Stimulated activated CD4-positive, alpha-beta T cell treated with anti-CD3 and anti-CD28 coated beads, Interleukin-4, amount 100 ng/mL, for 1 hour (primary cell): ENCODE results near the gene NOXA1.
A peak's percentile ranks its signal among the peaks of the same experiment; 100 is the strongest.
"Not testable (repeated sequence)": the region's sequence is repeated elsewhere in the genome, so short reads cannot be mapped to it uniquely, and the experiment has no call there.

Source experiments
- DNase-seq: peaks from one replicate; pipeline ENCODE4 v3.0.0-alpha.2; 2020

The NOXA1 gene

DNA sequence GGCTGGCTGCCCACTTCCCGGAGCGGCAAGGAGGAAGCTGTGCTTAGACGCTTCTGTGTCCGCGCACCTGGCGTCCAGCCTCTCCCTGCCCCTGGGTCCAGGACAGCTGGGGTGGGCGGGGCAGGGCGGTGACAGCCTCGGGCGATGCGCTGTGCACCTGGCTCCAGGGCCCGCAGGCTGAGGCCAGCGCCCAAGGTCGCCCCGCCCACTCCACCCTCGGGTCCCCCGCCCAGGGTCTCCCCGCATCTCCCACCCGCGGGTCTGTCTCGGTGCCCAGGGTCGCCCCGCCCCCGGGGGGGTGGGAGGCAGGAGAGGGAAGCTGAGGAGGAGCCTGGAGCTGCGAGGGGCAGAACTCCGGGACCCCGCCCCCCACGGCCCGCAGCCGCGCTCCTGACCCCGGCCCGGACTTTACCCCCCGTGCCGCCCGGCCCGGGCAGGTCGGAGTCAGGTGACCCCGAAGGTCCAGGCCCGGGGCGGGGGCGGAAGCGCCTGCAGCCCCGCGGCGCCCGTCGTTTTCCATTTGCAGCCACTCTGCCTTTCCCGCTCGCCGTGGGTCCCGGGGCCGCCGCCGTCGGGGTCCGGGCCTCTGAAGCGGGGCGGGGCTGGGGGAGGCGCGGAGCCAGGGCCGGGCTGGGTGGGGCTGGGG lies 18.2 kb downstream of the NOXA1 start, which contains the start of gene ENTPD8:
Gene ENTPD8, minus strand, starts transcription at position 69 of the 646 bp plus-strand sequence. CDS start 3,072 bp downstream, outside the sequence.
- DNase-seq: no peak

DNA sequence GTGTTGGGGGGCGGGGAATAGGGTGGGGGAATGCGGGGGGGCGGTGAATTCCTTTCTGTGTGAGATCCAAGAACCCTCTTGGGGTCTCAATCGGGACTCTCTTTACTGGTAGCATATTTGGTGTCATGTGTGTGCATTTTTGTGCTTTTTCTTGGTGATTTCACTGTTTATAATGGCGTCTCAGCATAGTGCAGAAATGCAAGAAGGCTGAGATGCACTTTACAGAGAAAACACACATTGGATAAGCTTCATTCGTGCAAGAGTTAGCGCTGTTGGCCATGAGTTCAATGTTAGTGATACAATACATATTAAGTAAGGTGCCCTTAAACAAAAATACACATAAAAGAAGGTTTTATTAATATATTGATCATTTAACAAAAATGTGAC lies 18.7 kb downstream of the NOXA1 start:
- no peak for DNase-seq

DNA sequence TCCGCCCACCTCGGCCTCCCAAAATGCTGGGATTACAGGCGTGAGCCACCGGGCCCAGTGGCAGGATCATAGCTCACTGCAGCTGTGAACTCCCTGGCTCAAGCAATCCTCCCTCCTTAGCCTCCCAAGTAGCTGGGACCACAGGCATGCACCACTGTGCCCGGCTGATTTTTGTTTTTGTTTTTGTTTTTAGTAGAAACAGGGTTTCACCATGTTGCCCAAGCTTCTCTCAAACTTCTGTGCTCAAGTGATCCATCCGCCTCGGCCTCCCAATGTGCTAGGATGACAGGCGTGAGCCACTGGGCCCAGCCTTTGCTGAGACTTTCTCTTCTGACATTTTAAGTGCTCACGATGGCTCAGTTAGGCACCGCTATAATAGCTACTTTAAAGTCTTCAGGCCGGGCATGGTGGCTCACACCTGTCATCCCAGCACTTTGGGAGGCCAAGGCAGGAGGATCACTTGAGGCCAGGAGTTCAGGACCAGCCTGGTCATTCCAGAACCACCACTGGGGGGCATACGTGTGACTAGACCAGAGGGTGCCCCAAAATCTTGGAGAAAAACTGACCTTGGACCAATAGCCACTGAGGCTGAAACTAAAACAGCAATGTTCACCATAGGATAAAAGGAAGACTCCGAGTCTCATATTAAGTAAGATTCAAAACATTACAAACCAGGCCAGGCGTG lies 21.1 kb downstream of the NOXA1 start:
- no peak for DNase-seq

DNA sequence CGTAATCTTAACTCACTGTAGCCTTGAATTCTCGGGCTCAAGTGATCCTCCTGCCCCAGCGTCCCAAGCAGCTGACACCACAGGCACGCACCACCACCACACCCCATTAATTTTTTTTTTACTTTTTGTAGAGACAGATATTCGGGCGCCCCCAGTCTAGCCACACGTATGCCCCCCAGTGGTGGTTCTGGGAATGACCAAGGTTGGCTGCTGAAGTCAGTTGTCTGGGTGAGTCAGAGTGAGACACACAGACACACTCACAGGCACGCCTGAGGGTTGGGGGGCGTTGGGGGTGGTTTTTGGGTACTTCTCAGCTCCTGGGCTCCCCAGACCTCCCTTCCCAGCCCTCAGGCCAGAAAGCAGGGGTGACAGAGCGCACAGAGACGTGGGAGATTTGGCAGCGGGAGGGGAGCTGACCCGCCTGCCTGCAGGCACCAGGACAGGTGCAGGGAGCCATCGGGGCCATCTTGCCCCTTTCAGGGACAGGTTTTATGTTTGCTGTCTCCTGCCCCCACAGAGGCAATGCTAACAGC lies 22.1 kb downstream of the NOXA1 start:
- DNase-seq: peak; percentile 87

DNA sequence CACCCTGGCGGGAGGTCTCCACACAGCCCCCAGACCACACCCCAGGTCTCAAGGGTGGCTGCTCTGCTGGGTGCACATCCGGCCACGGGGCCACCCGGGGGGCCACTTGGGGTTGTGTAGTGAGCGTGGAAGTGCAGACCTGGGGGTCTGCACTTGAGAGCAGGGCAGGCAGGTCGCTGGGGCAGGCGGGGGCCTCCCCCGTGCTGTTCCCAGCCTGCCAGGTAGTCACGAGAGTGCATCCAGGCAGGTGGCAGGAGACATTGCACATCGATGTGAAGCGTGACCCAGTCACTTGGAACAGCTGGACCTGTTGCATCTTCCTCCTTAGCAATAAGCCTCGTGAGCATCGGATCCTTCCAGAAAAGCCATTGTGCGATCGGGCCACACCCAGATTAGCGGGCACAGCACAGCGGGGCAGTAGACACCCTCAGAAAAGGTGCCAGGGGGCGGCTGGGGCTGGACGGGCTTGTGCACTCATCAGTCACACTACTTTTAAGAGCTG lies 22.8 kb downstream of the NOXA1 start:
- DNase-seq: no peak

DNA sequence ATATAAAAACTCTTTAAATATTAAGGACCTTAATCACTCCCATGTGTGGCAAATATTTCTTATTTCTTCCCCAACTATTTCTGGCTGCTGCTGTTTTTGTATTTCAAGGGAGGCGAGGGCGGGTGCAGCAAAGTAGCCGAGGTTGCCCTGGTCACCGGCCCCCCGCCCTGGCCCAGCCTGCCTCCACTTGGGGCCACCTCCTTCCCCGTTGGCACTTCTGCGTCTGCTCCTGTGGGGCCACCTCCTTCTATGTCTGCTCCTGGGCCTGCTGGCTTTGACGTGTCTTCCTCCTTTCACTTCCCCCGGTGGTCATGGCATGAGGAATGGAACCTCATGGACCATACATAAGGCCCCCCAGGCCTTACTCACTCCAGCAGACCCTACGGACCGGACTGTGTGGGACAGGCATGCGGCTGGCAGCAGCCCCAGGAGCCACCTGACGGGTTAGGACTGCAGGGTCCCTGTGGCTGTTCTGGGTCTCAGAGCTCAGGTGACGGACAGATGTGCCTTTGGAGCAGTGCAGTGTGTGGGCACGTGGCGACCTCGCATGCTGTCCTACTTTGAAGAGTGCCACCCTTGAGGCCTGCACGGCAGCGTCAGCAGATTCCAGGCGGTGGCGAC lies 23.8 kb downstream of the NOXA1 start:
- DNase-seq: no peak

DNA sequence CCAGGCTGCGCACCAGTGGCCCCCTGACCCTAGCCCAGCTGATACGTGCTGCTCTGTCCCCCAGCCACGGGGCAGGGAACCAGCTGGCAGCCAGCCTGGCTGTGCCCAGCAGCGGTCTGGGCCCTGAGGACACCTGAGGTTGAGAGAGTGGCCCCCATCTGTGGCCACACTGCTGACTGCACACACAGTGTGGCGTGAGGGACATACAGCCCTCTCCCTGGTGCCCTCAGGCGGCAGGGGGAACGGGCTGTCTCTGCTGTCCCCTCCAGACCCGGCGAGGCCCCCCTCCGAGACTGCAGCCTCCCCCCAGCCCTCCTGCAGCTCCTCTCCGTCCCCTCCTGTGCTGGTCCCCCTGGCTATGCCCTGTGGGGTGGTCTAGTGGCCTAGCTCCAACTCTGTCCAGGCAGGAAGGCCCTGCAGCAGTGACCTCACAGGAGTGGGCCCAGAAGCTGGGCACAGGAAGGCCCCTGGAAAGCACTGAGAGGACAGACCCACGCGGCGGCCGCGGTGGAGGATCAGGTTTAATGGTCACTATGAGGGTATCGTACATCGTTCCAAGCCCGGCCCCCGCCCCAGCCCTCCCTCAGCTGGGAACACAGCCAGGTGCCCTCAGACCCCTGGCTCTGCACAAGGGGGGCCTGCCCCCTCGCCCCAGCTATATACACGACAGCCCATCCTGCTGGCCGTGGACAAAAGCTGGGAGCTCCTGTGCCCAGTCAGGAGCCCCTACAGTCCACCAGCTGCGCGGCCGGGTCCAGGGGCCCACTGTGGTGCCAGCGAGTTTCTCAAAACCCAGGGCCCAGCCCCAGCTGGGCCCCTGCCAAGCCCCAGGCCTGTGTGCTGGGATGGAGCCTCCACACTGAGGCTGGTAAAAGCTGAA lies 24.8 kb downstream of the NOXA1 start:
- no peak for DNase-seq

DNA sequence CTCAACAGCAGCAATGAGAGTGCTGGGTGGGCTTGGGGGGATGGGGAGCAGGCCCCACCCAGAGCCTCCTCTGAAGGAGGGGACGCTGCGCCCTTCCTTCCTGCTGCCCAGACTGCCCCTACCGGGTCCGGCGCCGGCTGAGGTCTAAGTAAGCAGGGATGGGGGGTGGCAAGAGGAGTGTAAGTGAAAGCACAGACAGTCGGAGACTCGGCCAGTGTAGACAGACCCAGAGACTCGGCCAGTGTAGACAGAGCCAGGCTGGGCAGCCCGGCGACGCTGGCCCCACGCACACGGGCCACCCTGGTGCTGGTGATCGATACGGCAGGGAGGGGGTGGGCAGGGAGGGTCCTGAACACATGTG lies 25.4 kb downstream of the NOXA1 start:
- no peak for DNase-seq

DNA sequence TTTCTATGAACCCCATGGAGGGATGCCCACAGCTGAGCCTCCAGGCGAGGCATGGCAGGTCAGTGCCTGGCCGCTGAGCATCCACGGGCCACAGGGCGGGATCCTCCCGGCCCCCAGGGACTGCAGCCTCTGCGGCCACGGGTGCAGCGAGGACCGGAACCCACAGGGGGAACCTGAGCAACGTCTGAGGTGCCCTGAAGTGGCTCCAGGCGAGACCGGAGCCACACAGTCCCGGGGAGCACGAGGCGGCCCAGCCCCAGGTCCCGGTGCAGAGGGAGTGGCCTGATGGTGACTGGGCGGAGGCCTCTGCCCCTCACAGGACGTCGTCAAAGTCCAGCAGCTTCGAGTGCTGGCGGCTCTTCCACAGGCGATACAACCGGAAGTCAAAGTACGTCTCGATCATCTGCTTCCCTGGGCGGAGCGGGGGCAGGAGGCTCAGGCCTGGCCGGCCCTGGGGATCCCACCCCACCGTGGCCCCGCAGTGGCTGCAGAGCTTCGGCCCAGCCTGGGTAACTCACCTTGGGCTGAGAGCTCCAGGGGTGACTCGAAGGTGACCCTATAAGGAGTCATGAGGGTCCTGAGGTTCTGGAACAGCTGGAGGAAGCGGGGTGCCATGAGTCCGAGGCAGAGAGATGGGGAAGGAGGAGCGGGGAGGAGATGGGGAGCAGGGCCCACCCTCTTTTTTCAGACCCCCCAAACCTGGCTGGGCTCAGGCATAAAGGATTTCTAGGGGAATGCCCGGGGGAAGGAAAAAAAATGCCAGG lies 26.1 kb downstream of the NOXA1 start:
- no peak for DNase-seq

DNA sequence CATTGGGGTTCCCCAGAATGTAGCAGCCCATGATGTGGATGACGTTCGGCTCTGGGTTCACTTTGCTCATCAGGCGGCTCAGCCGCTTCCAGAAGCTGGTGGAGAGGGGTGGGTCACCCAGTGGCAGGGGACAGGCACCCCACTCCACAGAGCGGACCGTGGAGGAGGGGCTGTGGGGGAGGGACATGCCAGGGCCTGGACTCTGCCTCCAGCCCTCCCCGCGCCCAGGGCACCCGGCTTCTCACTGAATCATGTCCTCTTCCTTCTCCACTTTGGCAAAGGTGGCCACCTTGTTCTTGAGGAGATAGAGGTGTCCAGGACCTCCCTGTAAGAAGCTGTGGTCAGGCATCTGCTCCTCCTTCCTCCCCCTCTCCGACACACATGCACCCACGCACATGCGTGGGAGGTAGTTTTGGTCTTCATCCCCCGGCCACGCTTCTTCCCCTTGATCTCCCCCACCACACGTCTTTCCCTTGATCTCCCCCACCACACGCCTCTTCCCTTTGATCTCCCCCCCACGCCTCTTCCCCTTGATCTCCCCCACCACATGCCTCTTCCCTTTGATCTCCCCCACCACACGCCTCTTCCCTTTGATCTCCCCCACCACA lies 26.8 kb downstream of the NOXA1 start:
- peak; percentile 36 for DNase-seq

DNA sequence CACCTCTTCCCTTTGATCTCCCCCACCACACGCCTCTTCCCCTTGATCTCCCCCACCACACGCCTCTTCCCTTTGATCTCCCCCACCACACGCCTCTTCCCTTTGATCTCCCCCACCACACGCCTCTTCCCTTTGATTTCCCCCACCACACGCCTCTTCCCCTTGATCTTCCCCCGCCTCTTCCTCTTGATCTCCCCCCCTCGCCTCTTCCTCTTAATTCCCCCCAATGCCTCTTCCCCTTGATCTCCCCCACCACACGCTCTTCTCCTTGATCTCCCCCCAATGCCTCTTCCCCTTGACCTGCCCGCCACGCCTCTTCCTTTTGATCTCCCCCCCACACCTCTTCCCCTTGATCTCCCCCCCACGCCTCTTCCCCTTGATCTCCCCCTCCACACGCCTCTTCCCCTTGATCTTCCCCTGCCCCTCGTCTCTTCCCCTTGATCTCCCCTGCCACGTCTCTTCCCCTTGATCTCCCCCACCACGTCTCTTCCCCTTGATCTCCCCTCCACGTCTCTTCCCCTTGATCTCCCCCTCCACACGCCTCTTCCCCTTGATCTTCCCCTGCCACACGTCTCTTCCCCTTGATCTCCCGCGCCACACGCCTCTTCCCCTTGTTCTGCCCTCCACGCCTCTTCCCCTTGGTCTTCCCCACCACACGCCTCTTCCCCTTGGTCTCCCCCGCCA lies 27.5 kb downstream of the NOXA1 start:
- DNase-seq: not testable (repeated sequence)

DNA sequence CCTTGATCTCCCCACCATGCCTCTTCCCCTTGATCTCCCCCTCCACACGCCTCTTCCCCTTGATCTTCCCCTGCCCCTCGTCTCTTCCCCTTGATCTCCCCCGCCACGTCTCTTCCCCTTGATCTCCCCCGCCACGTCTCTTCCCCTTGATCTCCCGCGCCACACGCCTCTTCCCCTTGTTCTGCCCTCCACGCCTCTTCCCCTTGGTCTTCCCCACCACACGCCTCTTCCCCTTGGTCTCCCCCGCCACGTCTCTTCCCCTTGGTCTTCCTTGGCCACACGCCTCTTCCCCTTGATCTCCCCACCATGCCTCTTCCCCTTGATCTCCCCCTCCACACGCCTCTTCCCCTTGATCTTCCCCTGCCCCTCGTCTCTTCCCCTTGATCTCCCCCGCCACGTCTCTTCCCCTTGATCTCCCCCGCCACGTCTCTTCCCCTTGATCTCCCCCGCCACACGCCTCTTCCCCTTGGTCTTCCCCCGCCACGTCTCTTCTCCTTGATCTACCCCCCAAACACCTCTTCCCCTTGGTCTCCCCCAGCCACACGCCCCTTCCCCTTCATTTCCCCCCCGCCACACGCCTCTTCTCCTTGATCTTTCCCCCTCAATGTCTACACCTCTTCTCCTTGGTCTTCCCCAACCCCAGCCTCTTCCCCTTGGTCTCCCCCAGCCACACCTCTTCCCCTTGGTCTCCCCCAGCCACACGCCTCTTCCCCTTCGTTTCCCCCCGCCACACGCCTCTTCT lies 28.2 kb downstream of the NOXA1 start:
- peak; percentile 1 for DNase-seq

DNA sequence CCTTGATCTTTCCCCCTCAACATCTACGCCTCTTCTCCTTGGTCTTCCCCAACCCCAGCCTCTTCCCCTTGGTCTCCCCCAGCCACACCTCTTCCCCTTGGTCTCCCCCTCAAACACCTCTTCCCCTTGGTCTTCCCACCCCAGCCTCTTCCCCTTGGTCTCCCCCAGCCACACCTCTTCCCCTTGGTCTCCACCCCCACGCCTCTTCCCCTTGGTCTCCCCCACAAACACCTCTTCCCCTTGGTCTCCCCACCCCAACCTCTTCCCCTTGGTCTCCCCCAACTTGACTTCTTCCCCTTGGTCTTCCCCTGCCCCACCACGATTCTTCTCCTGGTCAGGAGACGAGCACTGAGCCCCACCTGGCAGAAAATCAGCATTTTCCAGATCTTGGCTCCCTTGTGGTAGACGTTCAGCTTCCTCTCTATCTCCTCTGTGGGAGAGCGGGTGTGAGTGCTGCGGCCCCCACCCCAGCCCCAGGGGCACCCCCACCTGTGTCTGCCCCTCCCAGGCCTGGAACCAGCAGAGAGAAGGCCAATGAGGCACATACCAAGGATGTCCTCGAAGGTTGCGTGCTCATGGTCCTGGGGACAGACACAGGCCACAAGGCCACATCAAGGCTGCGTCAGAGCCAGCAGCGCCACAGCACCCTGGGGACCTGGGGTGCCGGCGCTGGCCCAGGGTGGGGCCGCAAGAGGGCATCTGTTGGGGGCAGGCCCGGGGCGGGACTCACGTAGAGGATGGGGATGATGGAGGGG lies 29.0 kb downstream of the NOXA1 start:
- DNase-seq: no peak

DNA sequence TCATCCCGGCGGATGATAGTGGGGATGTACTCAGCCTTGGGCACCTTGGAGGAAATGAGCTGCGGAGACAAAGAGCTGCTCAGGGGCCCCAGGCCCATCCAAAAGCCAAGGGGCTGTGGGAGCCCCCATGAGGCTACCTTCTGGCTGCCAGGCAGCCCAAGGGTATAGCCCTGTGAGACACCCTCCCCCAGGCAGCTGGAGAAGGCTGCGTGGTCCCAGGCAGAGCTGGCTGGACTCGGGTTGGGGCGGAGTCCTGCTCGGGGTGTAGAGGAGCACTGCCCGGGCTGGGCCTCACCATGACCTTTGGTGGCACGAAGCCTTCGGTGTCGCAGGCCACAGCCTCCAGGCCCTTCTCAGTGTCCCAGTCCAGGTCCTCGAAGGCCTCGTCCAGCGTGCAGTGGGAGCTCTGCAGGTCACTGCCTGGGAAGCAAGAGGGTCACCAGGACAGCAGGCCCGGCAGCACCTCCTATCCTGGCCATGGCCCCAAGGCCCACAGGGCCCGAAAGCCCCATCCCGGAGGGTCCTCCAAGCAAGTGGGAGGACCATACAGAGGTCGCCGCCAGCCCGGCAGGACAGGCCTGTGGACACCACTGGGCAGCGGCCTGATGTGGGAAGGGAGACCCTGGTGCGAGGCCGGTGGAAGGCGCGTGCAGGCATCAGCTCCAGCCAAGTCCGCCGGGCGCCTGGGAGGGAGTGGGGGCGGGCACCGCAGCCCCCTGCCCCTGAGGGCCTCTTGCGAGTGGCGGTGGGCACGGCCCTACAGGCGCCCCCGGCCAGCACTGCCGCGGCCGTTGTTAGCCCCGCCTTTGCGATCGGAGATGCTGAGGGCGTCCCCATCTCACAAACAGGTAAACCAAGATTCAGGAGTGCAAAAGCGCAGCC lies 29.8 kb downstream of the NOXA1 start:
- DNase-seq: peak; percentile 4

DNA sequence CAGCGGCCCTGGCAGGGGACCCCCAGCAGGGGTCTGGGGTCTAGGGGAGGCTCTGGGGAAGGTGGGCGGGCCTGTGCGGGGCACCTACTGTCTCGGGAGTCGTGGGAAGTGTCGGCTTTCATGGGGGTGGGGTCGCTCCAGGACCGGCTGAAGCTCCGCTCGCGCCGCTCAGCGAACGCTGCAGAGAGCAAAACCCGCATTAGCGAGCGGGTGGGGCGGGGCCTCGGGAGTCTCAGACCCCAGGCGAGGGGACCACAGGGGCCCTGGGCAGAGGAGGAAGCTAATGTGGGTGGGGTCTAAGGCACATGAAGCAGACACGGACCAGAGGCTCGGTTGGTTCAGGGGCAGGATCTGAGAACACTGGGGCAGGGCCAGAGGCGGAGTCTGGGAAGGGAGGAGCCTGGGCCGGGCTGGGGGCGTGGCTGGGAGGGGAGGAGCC lies 30.5 kb downstream of the NOXA1 start:
- DNase-seq: peak; percentile 62

DNA sequence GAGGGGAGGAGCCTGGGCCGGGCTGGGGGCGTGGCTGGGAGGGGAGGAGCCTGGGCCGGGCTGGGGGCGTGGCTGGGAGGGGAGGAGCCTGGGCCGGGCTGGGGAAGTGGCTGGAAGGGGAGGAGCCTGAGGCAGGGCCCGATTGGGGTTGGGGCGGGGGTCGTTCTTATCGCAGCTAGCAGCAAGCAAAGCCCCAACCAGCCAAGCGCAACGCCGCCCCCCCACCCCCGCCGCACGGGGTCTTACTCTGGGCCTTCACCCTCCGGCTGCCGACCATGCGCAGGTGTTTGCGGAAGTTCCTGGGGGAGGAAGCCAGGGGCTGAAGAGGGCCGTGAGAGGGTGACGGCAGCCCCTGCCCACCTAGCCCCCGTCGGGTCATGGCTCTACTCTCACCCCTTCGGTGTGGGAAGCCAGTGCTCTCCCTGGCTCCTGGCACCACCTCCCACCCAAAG lies 31.0 kb downstream of the NOXA1 start:
- peak; percentile 44 for DNase-seq

DNA sequence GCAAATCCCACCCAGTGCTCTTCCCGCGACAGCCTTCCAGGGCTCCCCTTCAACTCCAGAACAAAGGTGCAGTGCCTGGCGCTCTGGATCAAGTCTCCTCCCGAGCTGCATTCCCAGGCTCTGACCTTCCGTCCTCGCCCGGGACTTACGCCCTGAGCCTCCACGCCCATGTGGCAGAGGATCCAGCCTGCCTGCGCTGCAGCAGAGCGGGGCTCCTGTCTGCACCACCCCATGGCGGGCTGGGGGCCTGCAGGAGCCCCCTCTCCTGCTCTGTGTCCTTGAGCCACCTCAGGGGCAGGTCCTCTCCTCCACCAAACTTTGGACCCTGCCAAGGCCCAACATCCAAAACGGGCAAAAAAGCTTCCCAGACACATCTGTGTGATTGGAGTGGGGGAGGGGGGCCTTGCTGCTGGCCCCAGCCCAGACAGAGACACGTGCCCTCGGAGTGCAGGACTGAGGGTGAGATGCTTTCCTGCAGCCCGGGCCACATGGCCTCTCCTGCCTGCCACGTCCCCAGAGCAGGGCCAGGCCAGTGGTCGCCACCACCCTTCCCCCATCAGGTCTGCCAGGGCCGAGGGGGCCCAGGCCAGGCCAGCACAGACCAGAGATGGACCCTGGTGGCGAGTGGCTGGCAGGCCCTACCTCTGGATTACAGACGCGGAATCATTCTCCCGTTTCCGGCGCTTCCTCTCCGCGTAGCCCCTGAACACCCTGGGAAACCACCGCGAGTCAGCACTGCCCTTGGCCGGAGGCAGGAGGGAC lies 31.6 kb downstream of the NOXA1 start:
- DNase-seq: peak; percentile 4
